Measurements from ENCODE around the gene FSTL4.

The FSTL4 gene

DNA sequence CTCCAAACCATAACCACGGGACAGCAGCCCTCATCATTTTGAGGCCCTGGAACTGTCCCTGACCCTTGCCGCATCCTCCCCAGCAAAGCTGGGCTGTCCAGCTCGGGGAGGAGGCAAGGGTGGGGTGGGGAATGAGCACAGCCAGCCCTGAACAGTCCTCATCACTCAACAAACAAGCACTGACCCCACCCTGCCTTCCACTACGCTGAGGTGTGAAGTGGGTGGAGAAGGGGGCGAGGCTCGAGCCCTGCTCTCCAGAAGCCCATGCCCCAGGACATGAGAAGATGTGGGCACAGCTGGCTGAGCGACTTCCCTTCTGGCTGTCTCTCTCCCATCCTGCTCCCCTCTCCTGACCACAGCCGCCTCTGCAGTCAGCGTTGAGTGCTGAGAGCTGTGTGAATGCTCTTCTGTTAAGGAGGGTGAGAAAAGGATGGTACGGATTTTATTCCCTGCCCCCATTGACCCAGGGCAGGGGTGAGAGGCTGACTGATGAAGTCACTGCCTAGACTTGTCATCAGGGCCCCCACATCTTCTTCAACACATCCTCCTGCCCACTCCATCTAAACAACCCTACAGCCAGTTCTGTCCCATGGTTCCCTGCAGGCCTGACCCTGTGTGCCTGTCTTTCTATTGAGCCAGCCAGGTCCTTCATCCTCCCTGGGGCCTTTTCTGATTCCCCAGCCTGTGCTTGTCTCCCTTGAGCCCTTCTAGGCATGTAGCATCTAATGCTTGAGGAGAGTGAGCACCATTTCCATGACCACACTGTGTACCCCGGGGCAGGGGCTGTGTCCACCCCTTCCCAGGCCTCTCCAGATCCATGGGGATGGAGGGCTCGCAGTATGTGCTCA lies 276.0 kb downstream of the FSTL4 start:
- DNase-seq: no peak

DNA sequence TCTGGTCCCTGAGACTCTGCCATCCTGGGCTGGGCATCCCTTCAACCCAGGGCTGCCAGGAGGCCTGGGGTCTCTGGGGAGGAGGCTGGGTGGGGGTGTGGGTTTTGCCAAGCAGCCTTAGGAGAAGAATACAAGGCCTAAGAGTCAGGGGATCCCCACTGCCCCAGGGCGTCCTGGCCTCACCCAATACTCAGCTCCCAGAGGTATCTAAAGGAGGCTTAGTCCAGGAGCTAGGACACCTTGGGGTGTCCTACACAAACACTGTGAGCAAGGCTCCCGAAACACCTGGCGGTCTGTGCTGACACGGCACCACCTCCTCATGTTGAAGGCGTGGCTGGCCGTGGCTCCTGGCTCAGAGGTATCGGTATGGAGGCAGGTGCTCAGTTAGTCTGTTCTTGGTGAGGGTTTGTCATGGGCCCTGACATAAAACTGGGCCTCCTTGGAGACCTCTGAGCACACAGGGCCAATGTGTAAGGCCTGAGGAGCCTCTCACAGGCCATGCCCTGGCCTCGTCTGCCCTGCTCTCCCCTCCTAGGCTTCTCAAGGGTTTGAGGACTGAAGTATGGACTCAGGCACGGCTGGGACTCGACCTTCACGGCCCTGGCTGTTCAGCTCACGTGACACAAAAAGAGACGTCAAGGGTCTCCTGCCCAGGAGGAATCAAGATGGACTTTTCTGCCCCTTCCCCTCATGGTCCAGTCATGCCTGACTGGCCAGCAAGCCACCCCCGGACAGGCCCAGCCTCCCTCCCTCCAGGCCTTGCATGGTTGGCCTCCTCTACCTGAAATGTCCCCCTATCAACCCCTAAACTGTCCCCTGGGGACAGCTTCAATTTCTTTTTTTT lies 277.3 kb downstream of the FSTL4 start:
- no peak for DNase-seq

DNA sequence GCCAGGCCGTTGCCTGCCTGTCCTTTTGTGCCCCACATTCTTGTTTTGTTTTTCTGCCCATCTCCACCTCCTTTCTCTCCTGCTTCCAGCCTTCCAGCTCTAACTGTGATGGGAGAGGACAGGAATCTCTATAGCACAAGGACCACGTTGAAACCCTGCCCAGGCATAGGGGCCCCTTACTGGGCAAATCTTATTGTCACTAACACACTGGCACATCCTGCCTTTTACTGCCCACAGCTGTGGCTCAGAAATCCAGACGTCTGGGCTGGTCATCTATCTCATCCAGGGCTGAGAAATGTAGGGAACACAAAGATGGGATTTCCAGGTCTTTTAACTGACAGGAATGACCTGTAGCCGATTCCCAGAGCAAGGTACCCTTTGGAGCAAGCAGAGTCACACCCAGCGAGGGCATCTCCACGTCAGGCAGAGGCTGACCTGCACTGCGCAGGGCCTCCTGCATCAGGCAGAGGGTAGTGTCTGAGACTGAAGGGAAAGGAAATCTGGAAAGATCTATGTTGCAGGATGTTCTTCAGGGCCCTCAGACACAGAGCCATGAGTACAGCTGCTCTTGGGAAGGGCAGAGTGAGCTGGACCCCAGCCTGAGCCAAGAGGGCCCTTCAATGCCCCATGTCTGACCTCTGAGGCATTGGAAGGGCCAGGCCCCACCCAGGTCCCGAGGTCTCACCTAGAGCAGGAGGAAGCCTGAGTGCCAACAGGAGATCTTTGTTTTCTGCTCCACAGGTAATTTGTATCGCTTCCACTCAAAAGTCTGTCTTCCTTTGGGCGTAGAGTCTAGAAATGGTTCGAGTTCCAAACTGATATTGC lies 278.8 kb downstream of the FSTL4 start:
- no peak for DNase-seq

DNA sequence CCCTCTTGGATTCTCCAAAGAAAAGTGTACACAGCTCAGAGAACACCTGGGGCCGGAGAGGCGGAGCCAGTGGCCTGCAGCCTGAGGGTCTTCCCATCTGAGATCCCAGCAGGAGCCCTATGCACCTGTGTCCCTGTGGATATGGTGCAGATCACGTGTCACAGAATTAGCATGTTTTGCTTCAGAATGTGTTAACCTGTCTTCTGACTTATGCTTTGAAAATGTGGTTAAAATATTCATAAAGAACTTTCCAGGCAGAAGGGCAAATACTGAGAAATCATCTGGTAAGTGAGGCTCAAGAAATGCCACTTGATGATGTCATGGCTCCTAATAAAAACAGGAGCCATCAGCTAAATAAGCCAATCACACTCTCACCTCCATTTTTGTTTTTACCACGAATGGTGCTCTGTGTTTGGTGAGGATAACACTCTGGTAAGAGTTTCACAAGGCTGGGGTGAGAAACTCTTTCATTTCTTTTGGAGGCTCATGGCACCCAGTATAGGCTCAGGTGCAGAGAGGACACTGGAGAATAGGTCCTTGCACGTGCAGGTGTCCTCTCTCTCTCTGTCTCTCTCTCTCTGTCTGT lies 279.8 kb downstream of the FSTL4 start:
- DNase-seq: no peak

- DNase-seq: no peak
Measured at GRCh38 chr5:133331941-133332340, 280.4 kb downstream of the FSTL4 start.

- no peak for DNase-seq
Measured at GRCh38 chr5:133330956-133331355, 281.4 kb downstream of the FSTL4 start.

DNA sequence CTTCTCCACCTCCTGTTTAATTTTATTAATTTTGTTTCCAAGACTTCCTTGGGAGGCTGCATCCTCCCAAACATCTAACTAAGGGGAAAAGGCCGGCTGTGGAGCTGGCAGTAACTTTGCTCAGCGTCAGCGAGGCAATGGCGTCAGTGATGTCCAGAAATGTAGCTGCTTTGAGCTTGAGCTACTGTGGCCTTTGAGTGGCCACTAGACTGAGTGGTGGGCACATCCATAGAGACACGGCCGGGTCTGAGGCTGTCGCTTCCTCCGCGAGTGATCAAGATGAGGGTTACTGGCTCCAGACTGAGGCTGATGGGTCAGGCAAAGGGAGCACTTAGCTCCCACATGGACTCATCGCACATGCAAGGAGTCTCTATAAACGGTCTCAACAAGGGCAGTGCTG lies 283.5 kb downstream of the FSTL4 start:
- DNase-seq: no peak

- no peak for DNase-seq
Measured at GRCh38 chr5:133327946-133328401, 284.4 kb downstream of the FSTL4 start.

GRCh38 chr5:133326361-133326760 lies 286.0 kb downstream of the FSTL4 start:
- DNase-seq: no peak

DNA sequence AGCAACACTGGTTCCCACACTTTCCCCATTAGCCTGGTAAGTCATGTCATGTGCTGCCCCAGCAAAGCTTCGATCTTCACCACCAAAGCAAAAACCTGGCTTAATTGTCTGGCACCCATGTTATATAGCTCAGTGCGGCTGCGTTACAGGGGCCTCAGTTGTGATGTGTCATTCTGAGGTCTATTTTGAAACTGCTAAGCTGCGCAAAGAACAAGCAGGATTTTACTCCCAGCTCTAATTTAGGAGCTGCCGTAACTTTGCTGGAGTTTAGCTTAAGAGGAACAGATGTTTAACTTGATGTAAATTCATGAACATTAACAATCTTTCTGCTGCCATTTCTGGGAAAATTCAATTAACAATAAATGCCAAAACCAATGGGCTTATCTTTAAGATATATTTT lies 286.5 kb downstream of the FSTL4 start:
- no peak for DNase-seq

DNA sequence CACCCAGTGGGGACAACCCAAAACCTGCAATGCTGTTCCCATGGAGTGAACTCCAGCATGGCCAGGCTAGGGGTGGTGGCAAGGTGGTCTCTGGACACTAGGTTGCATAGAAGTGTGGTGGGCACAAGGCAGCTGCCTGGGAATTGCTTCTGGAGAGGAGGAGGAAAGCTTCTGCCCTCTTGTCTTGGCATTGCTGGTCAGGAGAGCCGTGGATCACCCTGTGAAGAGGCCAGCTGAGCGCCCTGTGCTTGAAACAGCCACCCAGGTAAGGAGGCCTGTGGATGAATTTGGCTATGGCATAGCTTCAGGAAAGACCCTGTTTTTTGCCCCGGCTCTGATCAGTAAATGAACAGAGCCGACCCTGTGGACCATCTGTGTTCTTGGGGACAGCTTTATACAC lies 287.4 kb downstream of the FSTL4 start:
- no peak for DNase-seq

GRCh38 chr5:133323494-133324457 lies 288.6 kb downstream of the FSTL4 start:
- DNase-seq: no peak

DNA sequence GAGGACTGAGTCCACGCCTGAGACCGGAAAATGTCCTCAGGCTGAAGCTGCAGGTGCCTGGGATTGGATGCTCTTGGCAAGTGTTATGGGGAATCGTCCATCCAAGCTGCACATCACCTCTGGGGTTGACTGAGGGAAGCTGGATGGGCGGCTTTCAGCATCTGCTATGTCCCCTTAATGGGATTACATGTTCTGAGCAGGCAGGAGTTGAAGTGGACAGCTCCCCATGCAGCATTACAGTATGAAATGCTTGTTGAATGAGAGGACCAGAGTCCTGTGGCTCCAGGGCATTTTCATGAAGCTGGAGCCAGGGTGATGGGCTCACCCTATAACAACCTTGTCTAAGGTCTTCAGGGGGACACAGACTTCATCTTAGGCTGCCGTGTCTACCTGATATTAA lies 289.6 kb downstream of the FSTL4 start:
- no peak for DNase-seq

DNA sequence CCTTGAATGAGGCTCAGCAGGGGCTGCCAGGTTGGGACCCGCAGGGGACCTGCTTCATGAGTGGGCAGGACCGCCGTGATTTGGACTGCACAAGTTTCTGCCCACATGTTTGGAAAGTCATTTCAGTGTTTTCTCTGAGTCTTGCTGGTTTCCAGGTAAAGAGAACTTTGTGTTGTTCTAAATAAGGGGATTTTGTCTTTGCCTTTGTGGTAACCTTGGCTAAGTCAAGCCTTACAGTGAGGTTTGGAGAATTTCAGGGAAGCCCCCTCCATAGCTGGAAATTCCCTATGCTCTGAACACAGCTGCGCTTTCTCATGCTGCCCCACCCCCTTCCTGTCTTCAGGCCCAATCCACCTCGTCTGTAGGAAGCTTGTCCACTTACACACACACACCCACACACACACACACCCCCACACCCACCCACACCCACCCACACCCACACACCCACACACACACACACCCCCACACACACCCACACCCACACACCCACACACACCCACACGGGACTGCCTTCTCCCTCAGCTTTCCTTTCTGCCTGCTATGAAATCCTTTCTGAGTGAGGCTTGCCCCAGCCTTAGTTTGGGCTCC lies 290.4 kb downstream of the FSTL4 start:
- DNase-seq: no peak

DNA sequence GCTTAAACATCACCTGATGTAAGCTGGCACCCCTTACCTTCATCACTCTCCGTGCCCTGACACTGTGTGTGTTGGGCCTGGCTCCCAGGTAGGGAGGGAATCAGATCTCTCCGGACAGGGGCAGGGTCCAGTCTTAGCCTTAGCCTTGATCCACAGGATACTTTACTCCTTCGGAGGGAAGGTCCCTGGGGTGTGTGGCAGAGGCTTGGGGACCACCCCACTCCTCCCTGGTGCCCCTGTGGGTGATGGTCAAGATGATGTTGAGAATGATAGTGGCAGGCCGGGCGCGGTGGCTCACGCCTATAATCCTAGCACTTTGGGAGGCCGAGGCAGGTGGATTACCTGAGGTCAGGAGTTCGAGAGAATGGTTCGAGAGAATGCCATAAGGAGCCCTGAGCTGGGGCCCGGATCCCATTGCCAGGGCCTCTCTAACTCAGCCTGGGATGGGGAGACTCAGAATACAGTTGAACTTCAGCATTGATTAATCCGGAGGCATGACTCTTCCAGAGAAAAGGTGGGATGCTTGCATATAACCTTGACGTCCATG lies 291.0 kb downstream of the FSTL4 start:
- no peak for DNase-seq

DNA sequence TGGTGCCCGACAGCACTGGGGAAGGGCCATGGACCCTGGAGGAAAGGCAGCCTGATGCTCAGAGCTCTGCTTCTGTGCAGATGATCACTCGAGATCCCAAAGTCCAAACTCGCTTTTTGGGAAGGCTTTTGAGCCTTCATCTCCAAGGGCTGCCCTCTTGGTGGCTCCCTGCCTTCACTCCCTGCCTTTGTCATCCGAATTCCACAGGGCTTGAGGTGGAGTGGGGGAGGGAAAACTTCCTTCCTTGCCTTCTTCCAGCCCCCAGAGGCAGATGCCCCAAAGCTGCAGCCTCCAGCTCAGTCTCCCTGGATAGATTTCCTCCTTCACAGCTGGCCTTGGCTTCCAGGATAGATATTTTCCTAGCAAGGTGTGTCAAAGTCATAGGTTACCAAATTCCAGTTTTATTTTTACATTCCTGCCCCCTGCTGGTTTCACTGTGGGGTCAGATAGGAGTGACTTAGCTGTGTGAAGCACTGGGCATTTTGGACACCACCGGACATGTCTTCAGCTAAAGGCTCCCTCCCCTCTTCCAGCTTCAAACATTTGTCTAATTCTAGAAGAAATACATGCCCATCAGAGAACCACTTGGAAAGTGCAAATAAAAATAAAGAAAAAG lies 292.3 kb downstream of the FSTL4 start:
- DNase-seq: no peak

DNA sequence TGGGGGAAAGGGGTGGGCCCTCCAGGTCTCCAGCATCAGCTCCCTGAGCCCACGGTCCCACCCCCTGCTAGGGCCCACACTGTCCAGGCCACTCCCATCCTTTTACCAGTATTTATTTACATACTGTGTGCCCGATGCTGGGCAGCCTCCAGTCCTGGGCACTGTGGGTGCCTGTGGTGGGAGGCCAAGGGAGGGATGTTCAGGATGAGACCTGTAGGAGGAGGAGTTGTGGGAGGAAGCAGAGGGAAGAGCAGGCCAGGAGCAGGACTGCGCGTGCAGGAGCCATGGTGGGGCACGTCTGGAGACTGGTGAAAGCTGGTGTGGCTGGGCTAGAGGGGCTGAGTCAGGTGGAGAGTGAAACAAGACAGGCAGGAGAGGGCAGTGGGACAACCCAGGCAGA lies 293.1 kb downstream of the FSTL4 start:
- no peak for DNase-seq

GRCh38 chr5:133317558-133317957 lies 294.8 kb downstream of the FSTL4 start:
- DNase-seq: no peak

DNA sequence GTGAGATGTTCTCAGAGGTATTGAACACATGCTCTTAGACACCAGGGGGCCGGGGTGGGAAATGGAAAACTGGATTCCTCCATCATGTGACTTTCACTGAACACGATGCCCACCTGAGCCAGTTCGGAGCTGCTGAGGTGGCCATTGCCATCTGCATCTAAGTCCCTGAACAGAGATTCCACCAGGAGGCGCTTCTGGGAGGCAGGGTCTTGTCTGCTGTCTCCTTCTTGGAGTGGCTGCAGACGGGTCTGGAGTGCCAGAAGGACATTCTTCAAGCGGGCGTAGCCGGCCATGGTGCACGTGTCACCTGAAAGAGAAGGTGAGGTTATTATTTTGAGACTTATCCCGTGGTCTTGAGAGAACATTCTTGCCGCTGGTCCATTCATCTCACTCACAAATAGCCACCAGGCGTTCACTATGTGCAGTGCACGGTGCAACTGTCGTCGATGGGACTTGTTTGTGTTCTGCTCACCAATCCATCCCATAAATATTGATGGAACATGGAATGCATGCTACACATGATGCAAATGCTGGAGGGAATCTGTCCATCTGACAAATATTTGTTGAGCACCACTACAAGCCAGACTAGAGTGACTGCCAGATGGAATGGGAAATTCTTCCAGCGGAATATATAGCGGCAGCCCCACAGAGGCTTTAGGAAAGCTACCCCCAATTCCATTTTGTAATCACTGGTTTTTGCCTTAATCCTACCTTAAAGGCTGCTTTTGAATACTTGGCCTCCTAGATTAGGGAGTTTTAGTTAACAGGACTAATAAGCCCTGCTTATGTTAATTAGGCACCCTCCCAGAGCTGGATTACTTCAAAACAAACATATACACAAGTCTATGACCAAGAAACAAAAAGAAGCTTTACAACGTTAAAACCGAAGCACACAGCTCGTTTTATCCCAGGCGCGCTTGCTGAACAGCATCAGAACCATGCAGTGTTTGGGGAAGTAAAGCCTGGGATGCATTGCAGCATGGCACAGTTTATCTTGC lies 295.7 kb downstream of the FSTL4 start:
- no peak for DNase-seq

Data from activated gamma-delta T cell treated with Interleukin-2 at 50 U/mL for 16 hours (primary cell).